ENCODE data around the gene CCT2. TPM values are rescaled to one million over a fixed set of nuclear protein-coding genes. Genes with fewer than 3 reads are reported as not detected.

CCT2 gene
- total RNA-seq, 1 donor from 2014 or later = 260 TPM

GRCh38 chr12:69575346-69575745 lies 9.9 kb upstream of the CCT2 start:
- Mint-ChIP-seq H3K27ac (no peak overlapping the region), H3K4me3 (no peak overlapping the region), H3K9me3 (no peaks in the 10 kb centered on the region), H3K27me3 (no peaks in the 10 kb centered on the region), H3K4me1 (ENCODE audit: unreplicated experiment) (no peaks in the 10 kb centered on the region), H3K36me3 (peaks cover 25% of the 10 kb centered on the region)
- no peak for DNase-seq (ENCODE audit: extremely low spot score, unreplicated experiment)
- no peak for TF ChIP-seq CTCF (conservative IDR thresholded peaks at IDR 0.05)

- Mint-ChIP-seq H3K36me3 (peaks cover 12% of the 10 kb centered on the region), H3K27me3 (no peaks in the 10 kb centered on the region), H3K4me3 (no peak overlapping the region), H3K9me3 (no peaks in the 10 kb centered on the region), H3K4me1 (ENCODE audit: unreplicated experiment) (no peaks in the 10 kb centered on the region), H3K27ac (no peak overlapping the region)
- TF ChIP-seq CTCF (conservative IDR thresholded peaks at IDR 0.05) = no peak
- no peak for DNase-seq (ENCODE audit: extremely low spot score, unreplicated experiment)
Measured at GRCh38 chr12:69578283-69578682, 7.0 kb upstream of the CCT2 start.

- TF ChIP-seq CTCF (conservative IDR thresholded peaks at IDR 0.05) = no peak
- Mint-ChIP-seq H3K27ac (no peak overlapping the region), H3K27me3 (no peaks in the 10 kb centered on the region), H3K9me3 (no peaks in the 10 kb centered on the region), H3K36me3 (peaks cover 9% of the 10 kb centered on the region), H3K4me3 (no peak overlapping the region), H3K4me1 (ENCODE audit: unreplicated experiment) (no peaks in the 10 kb centered on the region)
- DNase-seq (ENCODE audit: extremely low spot score, unreplicated experiment) = no peak
Measured at GRCh38 chr12:69579029-69579428, 6.2 kb upstream of the CCT2 start.

GRCh38 chr12:69580074-69580473 lies 5.2 kb upstream of the CCT2 start:
- TF ChIP-seq CTCF (conservative IDR thresholded peaks at IDR 0.05) = no peak
- H3K27me3 Mint-ChIP-seq = no peaks in the 10 kb centered on the region
- peak overlapping the region; percentile 10 for H3K27ac Mint-ChIP-seq
- H3K36me3 Mint-ChIP-seq = peaks cover 5% of the 10 kb centered on the region
- H3K4me3 Mint-ChIP-seq = no peak overlapping the region
- H3K9me3 Mint-ChIP-seq = no peaks in the 10 kb centered on the region
- no peaks in the 10 kb centered on the region for H3K4me1 Mint-ChIP-seq (ENCODE audit: unreplicated experiment)
- no peak for DNase-seq (ENCODE audit: extremely low spot score, unreplicated experiment)

- peak; percentile 30 for TF ChIP-seq CTCF (conservative IDR thresholded peaks at IDR 0.05)
- Mint-ChIP-seq H3K36me3 (peaks cover under 1% of the 10 kb centered on the region), H3K4me1 (ENCODE audit: unreplicated experiment) (no peaks in the 10 kb centered on the region), H3K4me3 (no peak overlapping the region), H3K27ac (no peak overlapping the region), H3K9me3 (no peaks in the 10 kb centered on the region), H3K27me3 (no peaks in the 10 kb centered on the region)
- DNase-seq (ENCODE audit: extremely low spot score, unreplicated experiment) = no peak
Measured at GRCh38 chr12:69583203-69583602, 2.1 kb upstream of the CCT2 start.

GRCh38 chr12:69588527-69588926 lies 3.3 kb downstream of the CCT2 start:
- TF ChIP-seq CTCF (conservative IDR thresholded peaks at IDR 0.05) = no peak
- no peak for DNase-seq (ENCODE audit: extremely low spot score, unreplicated experiment)
- Mint-ChIP-seq H3K4me1 (ENCODE audit: unreplicated experiment) (no peaks in the 10 kb centered on the region), H3K27ac (no peak overlapping the region), H3K4me3 (no peak overlapping the region), H3K36me3 (peaks cover 28% of the 10 kb centered on the region), H3K9me3 (no peaks in the 10 kb centered on the region), H3K27me3 (no peaks in the 10 kb centered on the region)
